Spleen (tissue), 11 donors: Measurements from ENCODE around the gene PTPRC. TPM values are rescaled to one million over a fixed set of nuclear protein-coding genes. Genes with fewer than 3 reads are reported as not detected.

Experiments
- DNase-seq: peaks from one replicate; pipeline ENCODE4 v3.0.0-alpha.2; 2020
- H3K27ac ChIP-seq, 8 donors: fragments of 200-600 bp; sonication (generic) in 7 of 8; 1 replicate in 4 of 8; 2 replicates in 4 of 8; pipeline versions ENCODE4 v1.5.0 to v1.8.0; 2016 to 2021; ENCODE audit warnings: inconsistent platforms in 4 of 8, mild to moderate bottlenecking in 4 of 8, moderate library complexity in 1 of 8
- H3K27me3 ChIP-seq, 7 donors: fragments of 200-600 bp; sonication (generic) in 6 of 7; replicated peaks in 1 of 7; 1 replicate in 4 of 7; 2 replicates in 3 of 7; pipeline versions ENCODE4 v1.5.0 to v1.8.0; 2016 to 2021; ENCODE audit warnings: inconsistent platforms in 3 of 7, mild to moderate bottlenecking in 1 of 7
- H3K36me3 ChIP-seq, 6 donors: fragments of 200-600 bp; sonication (generic) in 5 of 6; 1 replicate in 4 of 6; 2 replicates in 2 of 6; pipeline versions ENCODE4 v1.5.0 to v1.8.0; 2016 to 2021; ENCODE audit warnings: inconsistent platforms in 2 of 6
- H3K4me1 ChIP-seq, 6 donors: fragments of 200-600 bp; sonication (generic) in 5 of 6; 1 replicate in 3 of 6; 2 replicates in 3 of 6; pipeline versions ENCODE4 v1.5.0 to v1.8.0; 2016 to 2021; ENCODE audit warnings: inconsistent platforms in 3 of 6
- H3K4me3 ChIP-seq, 8 donors: fragments of 200-600 bp; sonication (generic) in 7 of 8; 1 replicate in 4 of 8; 2 replicates in 4 of 8; pipeline versions ENCODE4 v1.5.0 to v1.8.0; 2016 to 2021; ENCODE audit warnings: inconsistent platforms in 4 of 8, mild to moderate bottlenecking in 4 of 8, moderate library complexity in 2 of 8
- H3K9me3 ChIP-seq, 8 donors: fragments of 200-600 bp; sonication (generic) in 7 of 8; 1 replicate in 4 of 8; 2 replicates in 4 of 8; pipeline versions ENCODE4 v1.5.0 to v1.8.0; 2016 to 2021; ENCODE audit warnings: inconsistent platforms in 4 of 8
- CTCF ChIP-seq, 11 experiments: fragments of 200-600 bp in 7 of 11; fragments of 450-650 bp in 4 of 11; sonication (generic) in 4 of 11; IDR thresholded peaks in 8 of 11; conservative IDR thresholded peaks in 3 of 11; 1 replicate in 7 of 11; 2 replicates in 4 of 11; pipeline versions ENCODE4 v1.4.0 to v1.8.0; 2016 to 2021; ENCODE audit warnings: antibody characterized with exemption in 11 of 11, inconsistent platforms in 4 of 11, mild to moderate bottlenecking in 1 of 11
- POLR2A ChIP-seq, 3 donors: fragments of 450-650 bp; IDR thresholded peaks; one replicate each; pipeline ENCODE4 v1.5.1; 2017; ENCODE audit warnings: antibody characterized with exemption in 3 of 3, mild to moderate bottlenecking in 1 of 3
- POLR2AphosphoS5 ChIP-seq, 3 donors: sonication (generic); formaldehyde crosslinking; IDR thresholded peaks; one replicate each; pipeline ENCODE4 v1.5.1; 2017; ENCODE audit warnings: antibody characterized with exemption in 3 of 3
- WGBS, 5 donors: extraction: QIAGEN DNeasy Blood & Tissue Kit in 3 of 5; methylation state at CpG; one replicate each; pipeline versions ENCODE4 v1.1.5 to v1.1.7; 2013 to 2018; 5-methylcytosine and 5-hydroxymethylcytosine counted together
- intact Hi-C: fragments of 100-400 bp; cut with DNase I; formaldehyde crosslinking; loops from one replicate; pipeline ENCODE4 v1.15.0; 2023; ENCODE audit warnings: low total_unique reads
- polyA plus RNA-seq, 3 donors: library from polyadenylated mRNA; stranded (reverse); fragments of 200-250 nt; gene quantifications; one replicate each; pipeline ENCODE4 v1.2.1, GENCODE V29; 2013
- total RNA-seq, 7 donors: library from RNA; depleted of rRNA in 3 of 7; stranded (reverse); fragments of >200 nt in 3 of 7; fragmentation: NEBNext Ultra II Directional in 4 of 7; extraction: Animal tissue kit (Norgen Biotek cat#: 25700) in 4 of 7; gene quantifications; one replicate each; pipeline versions ENCODE4 v1.1.0 to v1.2.1, GENCODE V29; 2016 to 2021
- donor health status: healthy with polysubstance abuse.
- donor health status: DM: no; HTN: no; CAD: no; lungs with moderate emphysema.
- donor health status: DM: no; HTN: no; CAD: no.
- donor health status: Bipolar disorder and iron deficiency.
- donor health status: healthy.
- donor health status: DM: no; HTN: no; CAD: no.
- donor health status: DM: yes; HTN: yes; CAD: no.

The PTPRC gene
- total and polyA plus RNA-seq, 10 donors = 79.2 to 716 (median 476) TPM

GRCh38 chr1:198641966-198642668 is 3.3 kb downstream of the PTPRC start:
- 40 to 61% (median 53%) methylated on average over 5 of the region's 5 CpGs for WGBS, 5 donors

GRCh38 chr1:198642983-198643382 is 4.1 kb downstream of the PTPRC start:
- no peaks in the 10 kb centered on the region for H3K27me3 ChIP-seq
- peak overlapping the region in 7 of 8 donors; percentile 9 to 95 (median 91) for H3K27ac ChIP-seq
- H3K9me3 ChIP-seq = no peaks in the 10 kb centered on the region
- intact Hi-C loops = no loop called here
- TF ChIP-seq POLR2A (IDR thresholded peaks at IDR 0.05) = no peak
- TF ChIP-seq CTCF (IDR thresholded peaks at IDR 0.05 in 8 of 11, conservative IDR thresholded peaks at IDR 0.05 in 3 of 11) = no peak
- TF ChIP-seq POLR2AphosphoS5 (IDR thresholded peaks at IDR 0.05) = no peak
- no peak for DNase-seq
- peaks cover 14 to 72% (median 58%) of the 10 kb centered on the region in 6 donors for H3K4me1 ChIP-seq
- H3K36me3 ChIP-seq = peaks cover 0 to 46% (median 2%) of the 10 kb centered on the region in 6 donors
- peak overlapping the region in 6 of 8 donors; percentile 45 to 73 (median 49) for H3K4me3 ChIP-seq

More at GRCh38 chr1:198641966-198642668, 3.3 kb downstream of the PTPRC start:
- intact Hi-C loops = no loop called here
- DNase-seq = no peak
- Histone ChIP-seq H3K36me3 (peaks cover 0 to 43% (median 2%) of the 10 kb centered on the region in 6 donors), H3K4me1 (peaks cover 14 to 72% (median 58%) of the 10 kb centered on the region in 6 donors), H3K9me3 (no peaks in the 10 kb centered on the region), H3K4me3 (peak overlapping the region; percentile 12 to 73 (median 48)), H3K27me3 (no peaks in the 10 kb centered on the region), H3K27ac (peak overlapping the region in 7 of 8 donors; percentile 90 to 95 (median 93))
- TF ChIP-seq POLR2AphosphoS5 (IDR thresholded peaks at IDR 0.05) = no peak
- TF ChIP-seq CTCF (IDR thresholded peaks at IDR 0.05 in 8 of 11, conservative IDR thresholded peaks at IDR 0.05 in 3 of 11) = no peak
- no peak for TF ChIP-seq POLR2A (IDR thresholded peaks at IDR 0.05)

- H3K36me3 ChIP-seq = peaks cover 0 to 53% (median 2%) of the 10 kb centered on the region in 6 donors
- H3K27ac ChIP-seq = peak overlapping the region in 6 of 8 donors; percentile 66 to 95 (median 92)
- WGBS, 5 donors = 48 to 70% (median 60%) methylated on average over 1 of the region's 1 CpG
- H3K4me3 ChIP-seq = peak overlapping the region in 6 of 8 donors; percentile 45 to 73 (median 49)
- H3K9me3 ChIP-seq = no peaks in the 10 kb centered on the region
- intact Hi-C loops = no loop called here
- no peaks in the 10 kb centered on the region for H3K27me3 ChIP-seq
- no peak for TF ChIP-seq CTCF (IDR thresholded peaks at IDR 0.05 in 8 of 11, conservative IDR thresholded peaks at IDR 0.05 in 3 of 11)
- peak in 1 of 3 donors; percentile 21 for TF ChIP-seq POLR2AphosphoS5 (IDR thresholded peaks at IDR 0.05)
- TF ChIP-seq POLR2A (IDR thresholded peaks at IDR 0.05) = no peak
- DNase-seq = no peak
- H3K4me1 ChIP-seq = peaks cover 14 to 73% (median 59%) of the 10 kb centered on the region in 6 donors
Observed at GRCh38 chr1:198643808-198644207, 5.0 kb downstream of the PTPRC start.

- DNase-seq = no peak
- peak overlapping the region in 5 of 8 donors; percentile 19 to 91 (median 89) for H3K27ac ChIP-seq
- H3K27me3 ChIP-seq = no peaks in the 10 kb centered on the region
- intact Hi-C loops = no loop called here
- H3K36me3 ChIP-seq = peaks cover 0 to 62% (median 4%) of the 10 kb centered on the region in 6 donors
- H3K4me1 ChIP-seq = peaks cover 14 to 100% (median 89%) of the 10 kb centered on the region in 6 donors
- no peaks in the 10 kb centered on the region for H3K9me3 ChIP-seq
- WGBS, 5 donors = 58 to 76% (median 60%) methylated on average over 1 of the region's 1 CpG
- peak overlapping the region in 3 of 8 donors; percentile 0 to 73 (median 1) for H3K4me3 ChIP-seq
- TF ChIP-seq CTCF (IDR thresholded peaks at IDR 0.05 in 8 of 11, conservative IDR thresholded peaks at IDR 0.05 in 3 of 11) (no peak), POLR2A (IDR thresholded peaks at IDR 0.05) (no peak), POLR2AphosphoS5 (IDR thresholded peaks at IDR 0.05) (no peak)
Observed at GRCh38 chr1:198647055-198647454, 8.2 kb downstream of the PTPRC start.
